ENCODE measurements around the gene CEMIP.

DNA sequence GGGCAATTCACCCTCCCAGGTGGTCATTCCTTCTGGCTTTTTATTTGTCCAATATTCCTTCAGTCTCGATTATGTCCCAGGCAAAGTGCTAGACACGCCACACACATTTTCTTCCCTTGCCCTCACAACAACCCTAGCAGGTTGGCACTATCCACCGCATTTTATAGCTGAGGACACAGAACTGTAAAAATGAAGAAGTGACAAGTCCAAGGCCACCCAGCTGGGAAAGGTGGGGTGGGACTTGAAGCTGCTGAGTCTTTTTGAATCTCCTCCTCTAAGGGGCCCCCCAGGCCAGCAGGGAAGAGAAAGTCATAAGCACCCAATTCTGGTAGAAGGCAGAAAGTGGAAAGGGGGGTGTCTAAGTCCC, 60.6 kb downstream of the CEMIP start:
- TF ChIP-seq, protein P1, sequence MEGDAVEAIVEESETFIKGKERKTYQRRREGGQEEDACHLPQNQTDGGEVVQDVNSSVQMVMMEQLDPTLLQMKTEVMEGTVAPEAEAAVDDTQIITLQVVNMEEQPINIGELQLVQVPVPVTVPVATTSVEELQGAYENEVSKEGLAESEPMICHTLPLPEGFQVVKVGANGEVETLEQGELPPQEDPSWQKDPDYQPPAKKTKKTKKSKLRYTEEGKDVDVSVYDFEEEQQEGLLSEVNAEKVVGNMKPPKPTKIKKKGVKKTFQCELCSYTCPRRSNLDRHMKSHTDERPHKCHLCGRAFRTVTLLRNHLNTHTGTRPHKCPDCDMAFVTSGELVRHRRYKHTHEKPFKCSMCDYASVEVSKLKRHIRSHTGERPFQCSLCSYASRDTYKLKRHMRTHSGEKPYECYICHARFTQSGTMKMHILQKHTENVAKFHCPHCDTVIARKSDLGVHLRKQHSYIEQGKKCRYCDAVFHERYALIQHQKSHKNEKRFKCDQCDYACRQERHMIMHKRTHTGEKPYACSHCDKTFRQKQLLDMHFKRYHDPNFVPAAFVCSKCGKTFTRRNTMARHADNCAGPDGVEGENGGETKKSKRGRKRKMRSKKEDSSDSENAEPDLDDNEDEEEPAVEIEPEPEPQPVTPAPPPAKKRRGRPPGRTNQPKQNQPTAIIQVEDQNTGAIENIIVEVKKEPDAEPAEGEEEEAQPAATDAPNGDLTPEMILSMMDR (conservative IDR thresholded peaks at IDR 0.05; ENCODE audit: low read depth in 2 of 2): no peak
- TF ChIP-seq POLR2AphosphoS5 (IDR thresholded peaks at IDR 0.05; ENCODE audit: low read depth) (no peak), EZH2phosphoT487 (IDR thresholded peaks at IDR 0.05; ENCODE audit: unreplicated experiment) (no peak), EZH2 (IDR thresholded peaks at IDR 0.05; ENCODE audit: low read depth, unreplicated experiment) (no peak), CREB1 (CRISPR knock-in tag; IDR thresholded peaks at IDR 0.05; ENCODE audit: low read depth) (no peak), NANOG (IDR thresholded peaks at IDR 0.05; ENCODE audit: borderline replicate concordance) (no peak), ZNF114 (CRISPR knock-in tag; IDR thresholded peaks at IDR 0.05) (no peak), JUNB (IDR thresholded peaks at IDR 0.05; ENCODE audit: unreplicated experiment) (no peak)
- TF ChIP-seq, protein P2, sequence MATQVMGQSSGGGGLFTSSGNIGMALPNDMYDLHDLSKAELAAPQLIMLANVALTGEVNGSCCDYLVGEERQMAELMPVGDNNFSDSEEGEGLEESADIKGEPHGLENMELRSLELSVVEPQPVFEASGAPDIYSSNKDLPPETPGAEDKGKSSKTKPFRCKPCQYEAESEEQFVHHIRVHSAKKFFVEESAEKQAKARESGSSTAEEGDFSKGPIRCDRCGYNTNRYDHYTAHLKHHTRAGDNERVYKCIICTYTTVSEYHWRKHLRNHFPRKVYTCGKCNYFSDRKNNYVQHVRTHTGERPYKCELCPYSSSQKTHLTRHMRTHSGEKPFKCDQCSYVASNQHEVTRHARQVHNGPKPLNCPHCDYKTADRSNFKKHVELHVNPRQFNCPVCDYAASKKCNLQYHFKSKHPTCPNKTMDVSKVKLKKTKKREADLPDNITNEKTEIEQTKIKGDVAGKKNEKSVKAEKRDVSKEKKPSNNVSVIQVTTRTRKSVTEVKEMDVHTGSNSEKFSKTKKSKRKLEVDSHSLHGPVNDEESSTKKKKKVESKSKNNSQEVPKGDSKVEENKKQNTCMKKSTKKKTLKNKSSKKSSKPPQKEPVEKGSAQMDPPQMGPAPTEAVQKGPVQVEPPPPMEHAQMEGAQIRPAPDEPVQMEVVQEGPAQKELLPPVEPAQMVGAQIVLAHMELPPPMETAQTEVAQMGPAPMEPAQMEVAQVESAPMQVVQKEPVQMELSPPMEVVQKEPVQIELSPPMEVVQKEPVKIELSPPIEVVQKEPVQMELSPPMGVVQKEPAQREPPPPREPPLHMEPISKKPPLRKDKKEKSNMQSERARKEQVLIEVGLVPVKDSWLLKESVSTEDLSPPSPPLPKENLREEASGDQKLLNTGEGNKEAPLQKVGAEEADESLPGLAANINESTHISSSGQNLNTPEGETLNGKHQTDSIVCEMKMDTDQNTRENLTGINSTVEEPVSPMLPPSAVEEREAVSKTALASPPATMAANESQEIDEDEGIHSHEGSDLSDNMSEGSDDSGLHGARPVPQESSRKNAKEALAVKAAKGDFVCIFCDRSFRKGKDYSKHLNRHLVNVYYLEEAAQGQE (IDR thresholded peaks at IDR 0.05; ENCODE audit: unreplicated experiment): no peak
